Left kidney (tissue), 2 donors: ENCODE results near the gene THUMPD3. TPM values are rescaled to one million over a fixed set of nuclear protein-coding genes. Genes with fewer than 3 reads are reported as not detected.

Experiments used
- DNase-seq: peaks from one replicate; pipeline ENCODE4 v3.0.0-alpha.2; 2013
- polyA plus RNA-seq: library from polyadenylated mRNA; unstranded; fragments of 120-200 nt; gene quantifications from one replicate; pipeline ENCODE4 v1.2.1, GENCODE V29; 2013; ENCODE audit not compliant: insufficient read length

The THUMPD3 gene
- polyA plus RNA-seq, 1 donor, result 73.7 TPM

GRCh38 chr3:9397332-9397905 is 34.6 kb downstream of the THUMPD3 start, which contains the start of gene SETD5:
Gene SETD5, plus strand, starts transcription at chr3:9397615. Its CDS starts 31,324 bp downstream, at chr3:9428939.
- peak; percentile 96 for DNase-seq

DNA sequence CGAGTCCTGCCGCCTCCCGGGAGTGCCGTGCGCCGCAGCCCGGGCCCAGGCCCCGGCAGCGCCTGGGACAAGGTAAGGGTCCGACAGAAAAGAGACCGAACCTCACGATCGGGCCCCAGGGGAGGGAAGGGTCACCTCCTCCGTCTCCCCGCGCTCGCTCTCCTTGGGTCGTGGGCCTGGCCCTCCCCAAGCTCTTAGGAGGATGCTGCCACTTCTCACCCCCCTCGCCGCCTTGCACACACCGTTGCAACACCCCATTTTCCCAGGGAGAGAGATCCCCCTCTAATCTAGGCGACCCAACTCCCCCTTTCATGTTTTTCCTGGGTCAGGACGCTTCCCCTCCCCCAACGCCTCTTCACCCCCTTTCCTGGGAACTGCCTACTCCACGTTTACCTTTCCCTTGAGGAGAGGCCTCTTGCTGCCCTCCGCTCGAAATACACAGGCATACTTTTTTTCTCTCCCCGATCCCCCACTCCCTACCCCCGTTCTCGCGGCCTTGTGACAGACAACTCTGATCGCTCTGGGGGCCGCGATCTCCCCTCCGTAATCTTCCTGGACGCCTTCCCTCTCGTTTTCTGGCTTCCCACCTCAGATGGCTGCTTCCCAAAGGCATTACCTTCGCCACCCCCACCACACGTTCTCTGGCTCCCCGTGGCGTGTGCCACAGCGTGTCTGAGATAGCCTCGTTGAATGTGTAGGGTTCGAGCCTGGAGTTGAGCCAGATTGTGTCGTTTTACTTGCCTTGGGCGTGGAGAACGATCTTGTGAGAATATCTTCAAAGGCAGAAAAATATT is 35.2 kb downstream of the THUMPD3 start:
- no peak for DNase-seq

GRCh38 chr3:9398700-9399336 is 36.0 kb downstream of the THUMPD3 start:
- DNase-seq, result no peak

DNA sequence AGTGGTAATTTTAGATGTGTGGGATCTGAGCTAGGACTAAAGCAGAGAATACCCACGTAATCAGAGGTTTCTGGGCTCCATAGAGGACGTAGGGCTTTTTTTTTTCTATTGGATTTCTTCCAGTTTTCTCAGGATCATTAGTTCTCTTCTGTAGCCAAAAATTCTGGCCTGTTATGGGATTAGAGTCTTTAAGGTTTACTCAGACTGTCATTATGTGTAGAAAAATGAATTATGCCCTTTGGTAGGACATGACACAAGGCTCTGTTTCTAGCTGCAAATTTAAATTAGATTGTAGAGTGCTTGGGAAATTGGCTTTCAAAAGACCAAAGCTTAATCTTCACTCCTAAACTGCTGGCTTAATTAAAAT is 36.5 kb downstream of the THUMPD3 start:
- DNase-seq, result no peak

DNA sequence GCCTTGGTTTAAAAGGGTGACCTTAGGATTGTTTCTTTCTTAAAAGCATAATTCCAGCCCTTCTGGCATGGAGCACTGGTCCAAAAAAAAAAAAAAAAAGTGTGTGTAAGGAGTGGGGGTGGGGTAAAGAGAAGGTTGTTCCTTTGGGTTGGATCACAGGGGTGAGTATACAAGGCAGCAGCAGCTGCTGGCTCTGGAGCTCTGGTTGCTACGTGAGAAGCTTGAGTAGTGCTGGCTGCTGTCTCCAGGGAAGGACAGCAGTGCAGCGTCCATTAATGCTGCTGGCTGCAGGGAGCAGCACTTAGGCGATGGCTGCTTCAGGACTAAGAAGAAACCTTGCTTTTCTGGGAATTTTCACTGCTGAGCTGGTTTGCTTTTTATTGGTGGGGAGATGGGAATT is 36.9 kb downstream of the THUMPD3 start:
- DNase-seq, result peak; percentile 76

DNA sequence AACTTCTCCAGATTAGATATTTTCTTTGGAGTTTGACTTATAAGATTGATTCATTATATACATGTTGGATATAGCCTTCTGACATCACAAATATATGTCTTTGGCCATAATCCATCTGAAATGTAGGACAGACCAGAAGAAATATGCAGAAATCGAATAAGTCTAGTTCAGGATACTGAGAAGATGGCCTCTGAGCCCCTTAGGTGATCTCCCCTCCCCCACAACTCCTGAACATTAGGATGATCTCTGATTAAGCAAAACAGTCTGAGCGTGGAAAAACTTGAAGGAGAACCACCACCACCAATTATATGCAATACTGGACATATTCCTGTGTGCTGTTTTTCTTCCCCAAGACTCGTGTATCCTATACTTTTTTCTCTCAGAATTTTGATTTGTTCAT is 37.8 kb downstream of the THUMPD3 start:
- no peak for DNase-seq

GRCh38 chr3:9401986-9402385 is 39.1 kb downstream of the THUMPD3 start:
- DNase-seq, result no peak

DNA sequence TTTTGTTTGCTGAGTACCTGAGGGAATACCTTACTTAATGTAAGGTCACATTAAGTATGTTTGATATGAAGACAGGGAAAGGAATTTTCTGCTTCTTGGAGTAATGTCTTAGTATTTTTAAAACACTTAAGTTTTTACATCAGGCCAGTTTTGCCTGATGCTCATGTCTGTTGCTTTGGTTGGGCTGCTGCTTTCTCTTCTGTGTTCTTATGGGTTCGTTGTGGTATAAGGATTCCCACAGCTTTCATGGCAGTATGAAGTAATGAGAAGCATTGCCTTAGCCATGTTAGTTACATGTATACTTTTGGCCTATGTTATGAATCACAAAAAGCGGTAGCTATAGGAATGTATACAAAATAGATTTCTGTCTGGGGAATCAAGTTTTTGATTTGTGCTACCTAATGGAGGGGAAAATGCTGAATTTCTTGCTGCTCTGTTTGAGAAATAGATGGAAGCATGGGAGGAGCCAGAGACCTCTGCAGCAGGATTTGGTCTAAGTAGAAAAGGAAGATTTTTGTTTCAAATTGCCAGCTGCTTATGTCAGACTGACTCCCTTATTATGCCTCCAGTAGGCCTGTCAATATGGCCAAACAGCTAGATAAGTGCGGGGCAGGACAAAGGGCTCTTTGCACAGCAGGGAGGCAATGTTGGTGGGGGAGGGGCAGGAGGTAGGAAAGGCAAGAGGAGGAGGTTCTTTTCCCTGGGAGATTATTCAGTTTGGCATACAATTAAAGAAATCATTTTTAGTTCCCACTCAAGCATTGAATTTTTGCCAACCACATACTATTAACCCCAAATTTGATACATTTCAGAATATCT is 39.8 kb downstream of the THUMPD3 start:
- no peak for DNase-seq

GRCh38 chr3:9403463-9403862 is 40.6 kb downstream of the THUMPD3 start:
- no peak for DNase-seq

DNA sequence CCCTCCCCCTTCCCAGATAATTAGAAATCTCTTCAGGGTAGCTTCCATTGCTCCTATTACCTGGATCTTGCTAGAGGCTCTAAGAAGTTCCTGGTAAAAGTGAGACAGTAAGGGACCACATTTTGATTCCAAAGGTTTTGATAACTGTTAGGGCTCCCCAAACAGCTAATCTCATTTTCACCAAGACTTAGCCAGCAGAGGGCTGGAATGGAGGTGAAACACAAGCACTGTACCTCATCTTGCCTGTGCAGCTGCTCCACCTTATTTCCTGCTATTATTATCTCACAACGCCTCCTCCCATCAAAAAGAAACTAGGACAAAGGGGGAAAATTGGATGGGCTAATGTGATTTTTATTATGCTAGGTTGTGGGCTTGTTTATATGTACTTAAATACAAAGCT is 41.8 kb downstream of the THUMPD3 start:
- no peak for DNase-seq

- DNase-seq, result no peak
These were observed 42.9 kb downstream of the THUMPD3 start for GRCh38 chr3:9405756-9406155.

DNA sequence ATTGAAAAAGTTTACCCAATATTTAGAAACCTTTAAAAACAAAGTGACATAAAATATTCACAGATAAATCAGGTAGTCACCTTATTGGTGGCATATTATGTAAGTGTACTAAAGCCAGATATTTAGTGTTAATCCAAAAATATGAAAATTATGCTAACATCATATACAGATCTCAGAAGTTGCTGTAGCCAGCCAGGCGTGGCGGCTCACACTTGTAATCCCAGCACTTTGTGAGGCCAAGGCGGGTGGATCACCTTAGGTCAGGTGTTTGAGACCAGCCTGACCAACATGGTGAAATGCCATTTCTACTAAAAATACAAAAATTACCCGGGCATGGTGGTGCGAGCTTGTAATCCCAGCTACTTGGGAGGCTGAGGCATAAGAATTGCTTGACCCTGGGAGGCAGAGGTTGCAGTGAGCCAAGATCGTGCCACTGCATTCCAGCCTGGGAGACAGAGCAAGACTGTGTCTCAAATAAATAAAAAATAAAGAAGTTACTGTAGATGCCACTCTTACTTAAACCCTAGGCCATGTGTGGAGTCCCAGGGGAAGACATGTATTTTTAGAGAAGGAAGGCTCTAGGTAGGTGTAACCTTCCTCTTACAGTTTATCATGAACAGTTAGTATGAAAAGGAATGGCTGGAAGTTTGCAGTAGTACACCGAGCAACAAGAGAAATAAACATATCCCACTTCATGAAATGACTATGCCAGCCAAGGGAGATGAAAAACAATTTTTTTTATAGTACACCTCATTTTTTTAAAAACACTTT is 44.2 kb downstream of the THUMPD3 start:
- DNase-seq, result no peak

DNA sequence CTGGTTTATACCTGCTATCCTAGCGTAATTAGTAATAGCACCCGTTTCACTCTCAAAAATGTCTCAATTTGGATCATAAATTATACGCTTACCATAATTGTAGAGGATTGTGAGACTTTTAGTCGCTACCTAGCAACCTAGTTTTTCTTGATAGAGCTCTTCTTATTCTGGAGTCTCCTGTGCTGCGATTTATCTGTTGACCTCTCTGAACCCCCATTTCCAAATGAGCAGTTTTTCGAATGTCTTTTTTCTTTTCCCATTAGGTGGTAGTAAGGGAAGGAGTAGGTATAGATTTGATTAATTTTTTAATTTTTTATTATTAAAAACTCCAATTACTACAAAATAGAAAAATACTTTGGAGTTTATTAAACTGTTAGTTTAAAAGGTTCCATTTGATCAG is 45.2 kb downstream of the THUMPD3 start:
- no peak for DNase-seq

- no peak for DNase-seq
These were observed 45.7 kb downstream of the THUMPD3 start for GRCh38 chr3:9408546-9408945.

GRCh38 chr3:9409981-9410854 is 47.4 kb downstream of the THUMPD3 start:
- DNase-seq, result no peak

DNA sequence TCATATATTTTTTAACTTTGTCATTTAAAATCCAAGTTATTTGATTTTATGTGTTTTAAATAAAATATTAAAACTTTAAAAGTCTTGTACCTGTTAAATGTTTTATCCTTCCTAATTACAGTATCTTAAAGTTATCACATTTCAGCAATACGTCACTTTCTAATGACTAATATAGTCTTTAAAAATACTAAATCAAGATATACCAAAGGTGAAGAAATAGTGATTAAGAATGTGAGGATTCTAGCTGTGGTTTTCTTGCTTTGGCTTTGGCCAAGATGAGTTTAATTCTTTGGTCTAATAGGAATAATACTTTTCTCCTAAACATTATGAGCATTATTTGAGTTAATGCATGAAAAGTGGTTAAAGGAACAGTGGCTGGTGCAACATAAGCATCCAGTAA is 48.4 kb downstream of the THUMPD3 start:
- DNase-seq, result no peak

DNA sequence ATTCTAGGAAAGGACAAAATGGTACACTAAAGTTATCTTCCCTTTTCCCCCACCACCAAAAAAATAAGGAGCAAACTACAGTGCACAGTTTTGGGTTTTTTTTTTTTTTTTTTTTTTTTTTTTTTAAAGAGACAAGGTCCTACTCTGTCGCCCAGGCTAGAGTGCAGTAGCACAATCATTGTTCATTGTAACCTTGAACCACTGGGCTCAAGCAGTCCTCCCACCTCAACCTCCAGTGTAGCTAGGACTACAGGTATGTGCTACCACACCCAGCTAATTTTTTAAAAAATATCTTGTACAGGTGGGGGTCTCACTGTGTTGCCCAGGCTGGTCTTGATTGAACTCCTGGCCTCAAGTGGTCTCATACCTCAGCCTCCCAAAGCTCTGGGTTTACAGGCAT is 49.4 kb downstream of the THUMPD3 start:
- no peak for DNase-seq

- no peak for DNase-seq
These were observed 52.0 kb downstream of the THUMPD3 start for GRCh38 chr3:9414826-9415225.

DNA sequence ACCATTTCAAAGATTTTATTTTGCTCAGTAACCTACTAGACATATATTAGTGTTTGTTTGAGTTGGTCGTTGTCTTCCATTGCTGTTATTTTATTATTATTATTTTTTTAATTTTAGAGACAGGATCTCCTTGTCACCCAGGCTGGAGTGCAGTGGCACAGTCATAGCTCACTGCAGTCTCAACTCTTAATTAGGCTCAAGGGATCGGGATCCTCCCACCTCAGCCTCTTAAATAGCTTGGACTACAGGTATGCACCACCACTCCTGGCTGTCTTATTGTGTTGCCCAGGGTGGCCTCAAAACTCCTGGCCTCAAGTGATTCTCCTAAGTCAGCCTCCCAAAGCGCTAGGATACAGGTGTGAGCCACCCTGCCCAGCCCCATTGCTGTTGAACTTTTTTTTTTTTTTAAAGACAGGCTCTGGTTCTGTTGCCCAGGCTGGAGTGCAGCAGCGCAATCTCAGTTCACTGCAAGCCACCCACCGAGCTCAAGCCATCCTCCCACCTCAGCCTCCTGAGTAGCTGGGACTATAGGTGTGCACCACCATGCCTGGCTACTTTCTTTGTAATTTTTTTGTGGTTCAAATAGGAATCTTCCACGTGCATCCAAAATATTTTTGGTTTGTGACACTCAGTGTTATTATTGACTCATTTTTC is 52.8 kb downstream of the THUMPD3 start:
- no peak for DNase-seq

- DNase-seq, result no peak
These were observed 53.4 kb downstream of the THUMPD3 start for GRCh38 chr3:9416139-9416780.
